ENCODE results near the gene PBX1.

PBX1 gene

DNA sequence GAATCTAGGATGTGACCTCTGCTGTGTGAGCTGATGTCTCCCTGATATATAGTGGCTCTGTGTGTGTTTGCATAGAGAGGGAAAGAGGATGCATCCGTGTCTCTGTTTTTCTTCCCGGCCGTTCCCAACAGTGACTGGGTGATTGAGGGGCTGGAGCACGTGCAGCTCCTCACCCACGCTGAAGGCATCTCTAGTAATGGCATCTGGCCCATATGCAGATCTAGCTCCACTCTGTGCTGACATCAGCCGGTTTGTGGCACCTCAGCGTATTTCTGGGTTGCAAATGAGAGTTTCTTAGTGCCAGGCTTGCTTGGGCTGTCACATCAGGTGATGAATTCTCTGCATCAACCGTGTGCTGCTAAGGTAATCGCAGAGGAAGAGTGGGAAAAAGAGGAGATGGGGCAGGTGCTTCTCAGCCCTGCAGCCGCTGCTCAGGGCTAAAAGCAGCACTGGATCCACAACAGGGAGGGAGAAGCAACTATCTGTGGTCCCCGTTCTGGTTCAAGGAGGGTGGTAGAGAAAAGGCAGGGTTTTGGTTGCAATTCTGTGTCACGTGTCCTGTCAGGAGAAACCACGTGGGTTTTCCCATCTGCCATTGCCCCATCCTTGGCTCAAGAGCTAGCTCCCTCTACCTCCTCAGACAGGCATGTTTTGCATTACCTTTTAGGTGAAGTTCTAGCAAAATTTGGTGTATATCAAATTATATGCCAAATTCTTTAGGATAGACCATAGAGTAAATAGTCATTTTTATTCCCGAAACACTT is 282.9 kb downstream of the PBX1 start:
- no peak for DNase-seq

DNA sequence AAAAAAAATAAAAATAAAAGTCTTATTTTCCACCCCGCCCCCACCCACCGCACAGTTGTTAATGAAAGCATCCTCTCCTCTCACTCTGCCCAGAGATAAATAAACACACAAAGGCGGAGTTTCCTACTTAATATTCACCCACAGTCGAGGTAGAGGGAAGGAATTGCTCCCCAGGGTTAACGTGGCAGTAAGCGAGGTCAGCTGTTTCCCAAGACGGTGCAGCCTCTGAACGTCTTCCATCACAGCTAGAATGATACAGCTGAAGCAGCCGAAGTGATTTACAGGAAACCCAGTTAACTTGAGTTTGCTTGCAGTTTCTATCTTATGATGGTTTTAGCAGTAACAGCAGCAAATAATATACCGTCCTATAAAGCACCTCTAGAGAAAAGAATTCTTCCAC is 283.9 kb downstream of the PBX1 start:
- DNase-seq = no peak

DNA sequence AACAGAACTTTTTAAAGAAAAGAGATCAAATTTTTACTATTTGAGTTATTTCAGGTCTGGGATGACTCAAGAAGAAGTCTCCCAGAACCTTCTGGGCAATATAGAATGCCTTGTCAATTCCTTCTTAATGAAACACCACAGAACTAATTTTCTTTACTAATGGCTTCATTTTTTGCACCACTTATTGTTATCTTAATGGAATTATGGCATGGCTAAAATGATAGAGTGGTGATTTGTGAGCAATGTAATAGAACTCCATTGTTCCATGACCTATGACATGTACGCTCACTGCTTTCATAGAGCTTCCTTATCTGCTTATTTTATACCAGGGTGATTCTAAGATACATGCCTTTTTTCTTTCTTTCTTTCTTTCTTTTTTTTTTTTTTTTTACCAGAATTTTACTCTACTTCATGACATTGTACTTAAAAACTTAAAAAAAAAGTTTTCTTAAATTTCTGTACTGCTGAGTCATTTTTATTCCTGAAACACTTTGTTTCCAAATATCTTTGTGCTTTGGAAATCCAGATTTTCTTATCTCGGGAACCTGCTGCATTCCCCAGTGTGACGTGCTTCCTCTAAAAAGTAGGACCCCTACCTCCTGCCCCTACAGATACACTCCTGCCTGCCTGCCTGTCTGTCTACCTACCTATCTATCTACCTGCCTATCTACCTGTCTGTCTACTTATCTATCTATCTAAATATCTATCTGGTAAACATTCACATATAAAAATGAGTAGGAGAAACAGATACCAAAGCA is 284.9 kb downstream of the PBX1 start:
- no peak for DNase-seq

DNA sequence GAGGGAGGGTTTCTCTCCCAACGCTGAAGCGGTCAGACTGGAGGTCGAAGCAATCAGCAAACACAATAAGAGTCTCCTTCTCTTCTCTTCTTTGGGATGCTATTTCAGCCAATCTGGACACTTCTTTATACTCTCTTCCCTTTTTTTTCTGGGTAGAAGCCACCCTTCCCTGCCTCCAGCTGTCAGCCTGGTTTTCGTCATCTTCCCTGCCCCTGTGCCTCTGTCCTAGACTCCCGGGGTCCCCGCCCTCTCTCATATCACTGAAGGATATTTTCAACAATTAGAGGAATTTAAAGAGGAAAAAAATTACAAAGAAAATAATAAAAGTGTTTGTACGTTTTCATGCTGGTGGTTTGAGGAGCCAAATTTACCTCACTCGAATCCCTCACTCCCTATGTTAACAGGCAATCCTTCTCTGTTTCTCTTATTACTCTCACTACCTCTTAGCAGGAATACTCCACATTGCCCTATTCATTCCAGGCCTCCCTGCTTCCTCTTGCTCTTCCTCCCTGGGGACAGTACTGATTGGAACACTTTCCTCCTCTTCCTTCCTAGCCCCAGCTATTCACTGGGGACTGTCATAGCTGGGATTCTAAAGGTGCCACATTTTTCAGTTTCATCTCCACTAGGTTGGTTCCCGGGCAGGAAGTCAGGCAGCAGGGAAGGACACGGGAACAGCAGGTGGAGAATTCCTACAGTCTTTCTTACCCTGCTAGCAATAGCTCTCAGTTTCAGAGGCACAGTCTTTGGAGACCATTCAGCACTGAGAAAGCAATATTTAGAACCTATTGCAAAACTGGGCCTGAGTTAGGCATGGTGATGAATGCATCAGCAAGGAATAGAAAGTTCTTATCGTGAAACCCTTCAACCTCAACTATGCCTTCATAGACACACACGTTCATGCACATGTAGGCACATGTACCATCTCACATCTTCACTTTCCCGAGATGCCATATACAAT is 288.0 kb downstream of the PBX1 start:
- DNase-seq = no peak

DNA sequence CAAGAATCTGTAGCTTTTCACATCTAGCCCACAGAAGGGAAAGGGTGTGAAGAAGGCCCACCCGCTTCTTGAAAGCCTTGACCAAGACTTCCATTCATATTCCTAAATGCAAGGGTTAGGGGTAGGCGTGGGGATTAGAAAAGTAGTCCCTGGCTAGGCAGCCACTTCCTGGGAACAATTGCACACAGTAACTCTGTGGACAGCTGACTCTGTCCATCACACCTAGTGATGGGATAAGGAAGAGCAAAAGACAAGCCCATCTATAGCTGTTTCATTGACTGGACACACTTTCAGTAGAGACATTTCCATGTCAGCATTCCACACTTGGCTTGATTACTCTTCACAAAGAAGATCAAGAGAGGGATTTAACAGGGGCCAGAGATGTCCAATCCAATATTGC is 294.2 kb downstream of the PBX1 start:
- DNase-seq = no peak

DNA sequence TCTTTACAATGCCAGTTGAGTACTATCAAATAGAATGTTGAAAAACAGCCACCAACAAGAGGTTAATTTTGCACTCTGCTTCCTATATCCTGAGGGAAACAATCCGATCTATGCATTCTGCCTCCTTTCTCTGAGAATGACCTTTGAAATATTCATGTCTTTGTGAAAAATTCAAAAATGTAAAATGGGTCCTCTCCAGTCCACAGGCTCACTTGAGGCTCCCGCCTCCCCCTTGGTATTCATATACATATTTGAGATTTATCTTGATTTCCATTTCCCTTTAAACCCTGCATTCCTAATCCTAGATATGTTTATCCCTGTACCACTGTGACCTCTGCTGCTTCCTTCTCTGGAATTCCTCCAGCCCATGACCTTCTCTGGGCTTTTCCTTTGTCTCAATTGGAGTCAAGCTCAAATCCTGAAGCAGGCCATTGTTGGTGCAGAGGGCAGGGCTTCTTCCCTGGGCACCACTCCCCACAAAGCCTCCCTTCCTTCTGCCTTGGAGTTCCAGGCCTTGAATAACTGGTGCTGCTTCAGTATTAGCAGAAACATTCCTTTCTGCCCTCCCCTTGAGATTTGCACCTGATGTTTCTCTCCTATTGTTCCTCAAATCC is 296.8 kb downstream of the PBX1 start:
- DNase-seq = no peak

DNA sequence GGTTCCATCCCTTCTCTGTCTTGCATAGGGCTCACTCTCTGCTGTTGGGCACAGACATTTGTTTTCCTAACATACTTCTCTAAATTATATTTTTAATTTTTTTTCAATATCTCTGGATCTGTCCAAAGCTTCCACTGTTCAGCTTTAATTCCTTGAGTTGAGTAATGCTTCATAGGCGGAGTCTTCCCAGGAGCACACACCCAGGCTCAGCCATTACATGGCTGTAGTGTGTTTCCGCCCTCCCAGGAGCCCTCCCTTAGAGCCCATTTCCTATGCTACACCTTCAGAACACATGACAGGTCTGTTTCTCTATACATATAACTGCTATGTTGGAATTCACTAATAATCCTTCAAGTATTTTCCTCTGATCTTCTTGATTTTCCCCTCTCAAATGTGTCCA is 297.4 kb downstream of the PBX1 start:
- DNase-seq = no peak

DNA sequence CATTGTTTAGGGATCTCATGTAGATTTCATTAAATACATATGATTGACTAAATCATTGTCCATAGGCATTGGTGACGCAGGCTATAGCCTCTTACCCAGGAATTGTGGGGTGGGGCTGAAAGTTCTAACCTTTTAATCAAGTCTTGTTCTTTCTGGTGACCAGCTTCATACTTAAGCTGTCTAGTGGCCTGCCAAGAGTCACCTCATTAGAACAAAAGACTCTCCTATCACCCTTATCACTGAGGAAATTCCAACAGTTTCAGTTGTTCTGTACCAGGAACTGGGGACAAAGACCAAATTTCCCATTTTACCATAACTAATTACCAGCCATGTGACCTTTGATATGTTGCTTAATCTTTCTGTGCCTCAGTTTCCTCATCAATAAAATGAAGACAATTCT is 298.5 kb downstream of the PBX1 start:
- no peak for DNase-seq

DNA sequence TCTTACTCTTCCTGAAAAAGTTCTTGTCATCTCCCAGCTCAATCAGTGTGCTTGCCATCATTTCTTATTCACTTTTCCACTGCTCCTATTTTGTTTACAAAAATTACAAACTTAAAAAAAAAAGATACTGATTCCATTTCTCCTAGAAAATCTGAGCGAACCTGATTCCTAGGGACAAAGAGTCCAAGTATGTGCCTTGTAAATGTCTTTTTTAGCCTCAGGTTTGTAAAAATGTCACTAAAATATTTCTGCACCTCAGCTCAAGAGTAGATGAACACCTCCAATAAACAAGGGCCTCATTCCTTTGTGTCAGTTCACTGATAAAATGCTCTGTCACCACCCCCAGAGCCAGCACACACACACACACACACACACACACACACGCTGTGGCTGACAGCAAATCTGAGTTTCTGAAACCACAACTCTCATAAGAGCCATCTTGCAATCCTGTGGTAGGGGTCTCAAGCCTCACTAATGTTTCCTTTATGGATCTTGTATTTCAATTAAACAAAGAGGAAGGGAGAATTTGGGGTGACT is 299.2 kb downstream of the PBX1 start:
- no peak for DNase-seq

DNA sequence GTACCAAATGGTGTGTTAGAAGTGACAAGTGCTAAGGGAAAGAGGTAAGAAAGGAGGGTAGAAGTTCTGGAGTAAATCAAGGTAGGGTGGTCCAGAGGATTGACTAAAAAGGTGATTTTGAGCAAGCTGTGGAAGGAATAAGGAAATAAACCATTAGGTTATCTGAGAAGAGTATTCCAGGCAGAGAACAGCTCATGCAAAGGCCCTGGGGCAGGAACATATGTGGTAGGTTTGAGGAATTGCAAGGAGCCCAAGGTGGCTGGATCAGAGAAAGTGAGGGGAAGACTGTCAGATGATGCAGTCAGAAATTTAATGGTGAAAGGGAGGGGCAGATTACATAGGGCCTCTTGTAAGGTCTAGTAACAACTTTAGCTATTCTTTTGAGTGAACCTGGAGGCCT is 302.6 kb downstream of the PBX1 start:
- no peak for DNase-seq

DNA sequence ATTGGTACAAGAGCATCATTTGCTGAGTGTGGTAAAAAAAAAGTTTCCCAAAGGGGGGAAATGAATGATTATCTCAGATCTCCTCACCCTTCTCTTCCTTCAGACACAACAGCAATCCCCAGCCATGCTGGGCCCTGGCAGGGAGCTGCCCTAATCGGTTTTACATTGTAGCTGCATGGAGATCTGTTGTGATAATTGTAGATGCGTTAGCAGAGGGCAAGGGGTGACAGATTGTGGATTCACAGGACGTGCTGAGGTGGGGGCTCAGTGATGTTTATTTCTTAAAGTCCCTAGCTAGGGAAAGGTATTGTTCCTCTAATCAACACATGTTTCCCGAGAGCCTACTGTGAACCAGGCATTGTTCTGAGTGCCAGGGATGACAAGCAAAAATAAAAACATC is 304.1 kb downstream of the PBX1 start:
- no peak for DNase-seq

DNA sequence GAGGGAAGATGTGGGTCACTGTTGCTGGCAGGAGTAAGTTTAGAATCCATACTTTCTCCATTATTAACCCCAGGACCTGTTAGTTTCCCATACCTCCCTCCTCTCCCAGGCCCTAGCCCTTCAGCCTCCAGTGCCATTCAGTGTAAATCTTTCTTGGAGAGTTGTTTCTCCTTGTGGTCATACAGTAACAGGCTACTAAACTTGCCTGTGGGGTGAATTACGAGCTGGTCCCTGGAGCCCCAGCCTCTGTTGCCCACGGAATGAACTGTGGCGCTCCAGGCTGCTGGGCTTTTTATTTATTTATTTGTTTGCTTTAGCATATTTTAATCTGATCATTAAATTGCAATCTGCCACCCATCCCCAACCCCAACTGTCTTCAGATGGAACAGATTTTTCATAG is 305.2 kb downstream of the PBX1 start:
- DNase-seq = no peak

DNA sequence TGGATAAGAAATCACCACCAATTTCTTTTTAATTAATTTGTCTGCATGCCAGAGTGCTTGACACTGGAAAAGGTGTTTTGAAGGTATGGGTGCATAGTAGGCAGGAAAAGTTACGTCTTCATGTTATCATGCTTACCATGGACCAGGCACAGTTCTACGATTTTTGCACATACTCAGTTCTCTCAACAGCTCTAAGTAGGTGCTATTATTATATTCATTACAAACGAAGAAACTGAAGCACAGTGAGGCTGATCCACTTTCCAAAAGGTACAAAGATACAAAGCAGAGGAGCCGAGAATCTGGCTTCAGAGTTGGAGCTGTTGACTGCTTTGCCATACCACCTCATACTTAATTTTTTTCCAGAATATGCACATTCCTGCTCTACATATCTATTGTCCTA is 306.4 kb downstream of the PBX1 start:
- no peak for DNase-seq

DNA sequence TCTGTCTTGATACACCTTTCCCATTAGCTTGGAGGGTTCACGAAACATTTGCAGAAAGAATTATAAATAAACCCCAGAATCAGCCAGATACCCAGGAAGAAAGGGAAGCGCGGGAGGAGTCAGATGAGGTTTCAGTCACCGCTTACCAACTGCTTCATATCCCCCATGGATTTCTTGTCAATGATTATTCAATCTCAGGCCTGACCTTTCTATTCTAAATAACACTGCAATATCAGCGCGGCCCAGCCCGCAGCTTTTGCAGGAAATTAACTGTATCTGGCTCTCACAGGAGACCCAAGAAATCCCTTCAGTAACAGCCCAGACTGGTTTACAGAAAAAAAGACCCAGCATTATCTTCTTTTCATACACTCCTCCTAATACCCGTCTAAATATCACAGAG is 308.6 kb downstream of the PBX1 start:
- no peak for DNase-seq

DNA sequence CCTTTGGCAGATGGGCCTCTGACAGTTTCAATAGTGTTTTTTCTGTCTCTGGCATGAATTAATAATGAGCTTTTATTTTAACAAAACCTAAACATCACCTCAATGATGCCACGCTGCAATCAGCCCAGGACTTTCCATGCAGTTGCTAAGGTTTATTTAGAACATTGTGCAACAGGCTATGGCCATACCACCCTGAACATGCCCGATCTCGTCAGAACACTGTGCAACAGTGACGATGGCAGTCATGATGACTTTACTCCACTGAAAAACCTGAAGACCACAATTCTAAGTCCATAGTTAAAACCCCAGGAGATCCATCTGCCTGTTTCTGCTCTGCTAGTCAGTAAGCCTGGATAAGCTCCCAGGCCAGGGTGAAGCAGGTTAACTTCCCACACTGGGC is 310.0 kb downstream of the PBX1 start:
- no peak for DNase-seq

DNA sequence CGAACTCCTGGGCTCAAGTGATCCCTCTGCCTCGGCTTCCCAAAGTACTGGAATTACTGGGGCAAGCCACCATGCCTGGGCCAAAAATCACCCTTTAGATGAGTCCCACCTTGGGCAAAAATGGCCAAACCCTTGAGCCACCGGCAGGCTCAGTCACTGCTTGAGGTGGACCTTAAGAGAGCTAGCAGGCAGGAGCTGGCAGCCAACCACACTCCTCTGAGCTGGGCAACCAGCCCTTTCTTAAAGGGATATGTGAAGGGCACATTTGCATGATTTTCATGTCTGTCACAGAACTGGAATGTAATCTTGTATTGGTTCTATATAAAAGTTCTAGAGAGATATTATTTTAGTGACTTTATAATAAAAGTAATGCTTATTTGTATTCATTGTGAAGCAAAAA is 316.5 kb downstream of the PBX1 start:
- no peak for DNase-seq

DNA sequence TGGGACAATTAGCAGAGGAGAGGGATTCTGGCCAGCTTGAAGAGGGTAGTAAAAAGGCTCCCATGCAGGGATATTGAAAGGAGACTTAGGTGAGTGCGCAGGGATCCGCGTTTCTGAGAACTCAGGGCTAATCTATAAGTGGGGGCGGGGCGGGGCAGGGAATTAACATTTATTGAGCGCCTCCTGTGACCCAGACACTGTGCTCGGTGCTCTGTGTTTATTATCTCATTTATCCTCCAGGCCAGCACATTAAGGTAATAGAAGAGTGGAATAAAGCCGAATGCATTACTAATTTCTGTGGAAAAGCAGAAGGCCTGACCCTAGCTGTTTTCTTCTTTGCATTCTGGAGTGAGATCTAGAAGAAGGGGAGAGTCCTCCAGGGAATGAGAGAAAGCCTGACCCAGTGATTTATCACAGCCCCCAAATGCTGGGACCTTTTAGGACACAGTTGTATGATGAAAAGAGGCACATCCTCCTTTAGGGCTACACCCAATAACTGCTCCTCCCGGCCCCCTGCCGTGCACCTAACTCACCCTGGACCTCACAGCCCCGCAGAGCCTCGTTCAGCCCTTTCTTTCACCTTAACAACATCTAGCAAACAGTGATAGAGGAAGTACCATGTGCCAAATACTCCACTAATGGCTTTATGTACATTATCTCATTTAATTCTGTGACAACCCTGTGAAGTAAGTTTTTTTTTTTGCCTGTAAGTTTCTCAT is 317.6 kb downstream of the PBX1 start:
- DNase-seq = no peak

DNA sequence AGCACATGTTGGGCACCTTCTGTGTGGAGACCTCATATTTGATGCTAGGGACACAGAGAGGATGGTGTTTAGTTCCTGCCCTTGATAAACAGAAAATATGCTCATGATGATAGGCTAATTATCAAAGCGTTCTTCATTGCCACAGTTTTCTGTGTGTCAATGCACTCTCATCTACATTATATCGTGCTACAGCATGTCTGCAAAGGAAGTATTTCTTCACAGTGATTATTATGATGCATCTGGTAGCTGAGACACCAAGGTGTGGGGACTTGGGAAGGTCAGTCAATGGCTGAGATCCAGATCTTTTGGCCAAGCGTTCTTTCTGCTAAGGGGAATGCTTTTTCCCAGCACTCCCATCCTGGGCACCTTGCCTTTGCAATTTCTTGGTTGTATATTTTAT is 321.2 kb downstream of the PBX1 start:
- no peak for DNase-seq

DNA sequence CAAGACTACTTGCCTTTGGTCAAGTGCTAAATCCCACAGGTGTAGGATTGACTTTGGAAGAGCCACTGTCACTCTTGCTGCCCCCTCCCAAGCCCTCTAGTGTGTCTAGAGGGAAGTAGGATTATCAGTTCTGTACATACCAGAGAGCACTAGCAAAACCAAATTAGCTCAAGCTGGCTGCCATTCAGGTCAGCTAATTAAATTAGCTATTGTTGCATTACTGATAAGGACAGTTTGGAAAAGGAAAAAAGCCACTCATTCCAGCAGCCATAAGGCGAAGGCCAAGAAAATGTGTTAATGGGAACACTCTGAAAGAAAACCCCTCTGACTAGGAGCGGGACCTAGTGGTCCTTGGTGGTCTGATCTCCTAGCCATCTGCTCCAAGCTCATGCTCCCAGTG is 321.7 kb downstream of the PBX1 start:
- DNase-seq = no peak

DNA sequence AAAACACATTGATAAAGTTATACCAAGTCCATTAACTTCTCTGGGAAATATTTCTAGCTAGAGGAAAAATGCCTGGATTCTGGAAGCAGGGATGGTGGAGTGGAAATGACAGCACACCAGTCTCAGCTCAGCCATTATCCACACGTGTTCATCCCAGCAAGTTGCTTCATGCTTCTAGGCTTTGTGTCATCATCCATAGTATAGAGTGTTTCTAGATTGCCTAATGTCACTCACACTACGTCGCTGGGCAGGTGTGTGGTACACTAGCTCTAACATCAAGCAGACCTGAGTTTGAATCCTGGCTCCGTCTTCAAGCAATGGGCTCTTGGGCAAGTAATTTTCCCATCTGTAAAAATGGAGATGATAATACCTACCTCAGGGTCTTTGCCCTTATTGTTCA is 326.3 kb downstream of the PBX1 start:
- no peak for DNase-seq

DNA sequence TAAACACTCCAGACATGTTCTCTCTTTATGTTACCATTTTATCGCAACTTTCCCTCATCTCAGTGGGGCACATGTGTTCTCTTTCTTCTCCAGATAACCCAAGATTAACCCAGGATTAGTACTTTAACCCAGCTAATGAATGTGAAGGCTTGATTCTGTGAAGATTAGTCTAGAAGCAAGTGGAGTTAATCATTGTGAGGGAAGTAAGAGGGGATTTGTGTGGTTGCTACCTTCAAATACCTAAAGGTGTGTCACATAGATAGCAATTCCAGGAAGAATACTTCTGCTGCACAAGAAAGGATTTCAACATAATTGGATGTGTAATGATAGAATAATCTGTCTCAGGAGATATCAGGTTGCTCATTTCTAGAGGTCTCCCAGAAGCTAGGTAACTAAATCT is 327.1 kb downstream of the PBX1 start:
- no peak for DNase-seq

DNA sequence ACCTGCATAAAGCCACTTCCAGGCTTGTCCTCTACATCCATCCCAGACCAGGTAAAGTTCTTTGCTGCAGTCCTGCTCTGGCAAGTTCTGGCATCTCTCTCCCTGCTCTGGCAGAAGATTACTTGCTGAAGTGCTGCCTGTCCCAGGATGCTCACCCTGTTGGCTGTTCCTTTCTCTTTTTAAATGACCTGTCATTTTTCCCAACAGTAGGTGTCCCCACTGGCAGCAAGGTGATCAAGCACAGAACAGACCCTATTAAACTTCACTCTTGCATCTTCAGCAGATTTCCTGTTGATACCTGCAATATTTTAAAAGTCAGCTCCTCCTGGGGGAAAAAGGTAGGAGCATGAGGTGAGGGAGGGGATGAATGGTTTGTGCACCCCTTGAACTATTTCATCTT is 332.6 kb downstream of the PBX1 start:
- DNase-seq = no peak

All from NCI-H446 treated with DMSO at 0.1 percent for 48 hours (cell line).